Fibroblast of lung (primary cell): ENCODE measurements around the gene NOP14. TPM values are rescaled to one million over a fixed set of nuclear protein-coding genes. Genes with fewer than 3 reads are reported as not detected.
A peak's percentile ranks its signal among the peaks of the same experiment; 100 is the strongest.

Source experiments
- DNase-seq, 2 donors: peaks; one replicate each; pipeline versions ENCODE4 v3.0.0 to v3.0.0-alpha.2; 2010; ENCODE audit warnings: low read depth in 2 of 2
- H2AFZ ChIP-seq: 2 replicates; pipeline ENCODE4 v1.5.1; 2012; ENCODE audit warnings: low read length, control low read depth, inconsistent platforms
- H3K27ac ChIP-seq: 2 replicates; pipeline ENCODE4 v1.5.1; 2011; ENCODE audit warnings: low read length, control low read depth; ENCODE audit not compliant: insufficient read depth
- H3K27me3 ChIP-seq: 2 replicates; pipeline ENCODE4 v1.5.1; 2011; ENCODE audit warnings: mild to moderate bottlenecking, low read length; ENCODE audit not compliant: control insufficient read depth, insufficient read depth
- H3K36me3 ChIP-seq: 2 replicates; pipeline ENCODE4 v1.5.1; 2011; ENCODE audit warnings: low read length; ENCODE audit not compliant: control insufficient read depth, insufficient read depth
- H3K4me1 ChIP-seq: 2 replicates; pipeline ENCODE4 v1.5.1; 2011; ENCODE audit warnings: low read length; ENCODE audit not compliant: control insufficient read depth, insufficient read depth; ENCODE audit errors: extremely low read depth
- H3K4me2 ChIP-seq: 2 replicates; pipeline ENCODE4 v1.5.1; 2011; ENCODE audit warnings: low read length, control low read depth; ENCODE audit not compliant: insufficient read depth; ENCODE audit errors: extremely low read depth
- H3K4me3 ChIP-seq, 4 experiments: fragments of 200-600 bp in 1 of 4; sonication (generic) in 1 of 4; replicated peaks in 1 of 4; 2 replicates each; pipeline ENCODE4 v1.5.1; 2011 to 2016; ENCODE audit warnings: low read length in 4 of 4, low read depth in 3 of 4, mild to moderate bottlenecking in 3 of 4, control low read depth in 2 of 4, inconsistent platforms in 1 of 4, mixed read lengths in 1 of 4; ENCODE audit not compliant: insufficient read depth in 1 of 4; ENCODE audit errors: control extremely low read depth in 1 of 4
- H3K79me2 ChIP-seq: 2 replicates; pipeline ENCODE4 v1.5.1; 2012; ENCODE audit warnings: mild to moderate bottlenecking, low read length, inconsistent platforms; ENCODE audit not compliant: control insufficient read depth, insufficient read depth
- H3K9ac ChIP-seq: 2 replicates; pipeline ENCODE4 v1.5.1; 2011; ENCODE audit warnings: mild to moderate bottlenecking, low read length, control low read depth; ENCODE audit not compliant: insufficient read depth
- H3K9me3 ChIP-seq: 2 replicates; pipeline ENCODE4 v1.5.1; 2012; ENCODE audit warnings: low read depth, low read length; ENCODE audit not compliant: control insufficient read depth, insufficient read depth
- H4K20me1 ChIP-seq: 2 replicates; pipeline ENCODE4 v1.5.1; 2011; ENCODE audit warnings: low read length; ENCODE audit not compliant: control insufficient read depth, insufficient read depth; ENCODE audit errors: extremely low read depth
- EZH2 ChIP-seq: IDR thresholded peaks from 2 replicates; pipeline ENCODE4 v1.5.1; 2012; ENCODE audit warnings: low read length, control low read depth, mild to moderate bottlenecking; ENCODE audit errors: missing control alignments
- polyA plus RNA-seq, 2 donors: library from polyadenylated mRNA; depleted of rRNA in 1 of 2; stranded (reverse) in 1 of 2; unstranded in 1 of 2; fragments of >200 nt; gene quantifications; 2 replicates each; pipeline ENCODE4 v1.2.1, GENCODE V29; 2011 to 2012; ENCODE audit warnings: missing spikeins in 1 of 2
- total RNA-seq: library from RNA; depleted of rRNA; stranded (reverse); fragments of >200 nt; gene quantifications from 2 replicates; pipeline ENCODE4 v1.2.1, GENCODE V29; 2014
- TF ChIP-seq, protein P1 (sequence below), 2 donors: IDR thresholded peaks in 1 of 2; conservative IDR thresholded peaks in 1 of 2; 1 replicate in 1 of 2; 2 replicates in 1 of 2; pipeline ENCODE4 v1.5.1; 2011 to 2012; ENCODE audit warnings: low read length in 2 of 2, control low read depth in 1 of 2, inconsistent platforms in 1 of 2, low read depth in 1 of 2, mild to moderate bottlenecking in 1 of 2

The NOP14 gene
- total and polyA plus RNA-seq, 2 donors (not counting 1 experiment from before 2014, with no cell fraction given), result 13.1 to 16.7 TPM

DNA sequence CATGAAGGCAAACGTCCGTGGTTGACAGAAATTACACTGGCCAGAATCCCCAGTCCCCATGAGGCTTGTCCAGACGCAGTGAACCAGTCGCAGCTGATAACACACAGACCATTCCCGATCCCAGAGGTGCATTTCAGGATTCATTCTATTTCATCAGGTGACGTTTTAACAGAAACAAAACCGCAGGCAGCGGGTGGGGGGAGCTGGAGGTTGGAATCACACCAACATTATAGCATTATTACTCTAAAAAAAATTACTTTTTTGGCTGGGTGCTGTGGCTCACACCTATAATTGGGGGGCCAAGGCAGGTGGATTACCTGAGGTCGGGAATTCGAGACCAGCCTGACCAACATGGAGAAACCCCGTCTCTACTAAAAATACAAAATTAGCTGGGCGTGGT is 25.2 kb downstream of the NOP14 start:
- H3K79me2 ChIP-seq, result peaks cover 26% of the 10 kb centered on the region

DNA sequence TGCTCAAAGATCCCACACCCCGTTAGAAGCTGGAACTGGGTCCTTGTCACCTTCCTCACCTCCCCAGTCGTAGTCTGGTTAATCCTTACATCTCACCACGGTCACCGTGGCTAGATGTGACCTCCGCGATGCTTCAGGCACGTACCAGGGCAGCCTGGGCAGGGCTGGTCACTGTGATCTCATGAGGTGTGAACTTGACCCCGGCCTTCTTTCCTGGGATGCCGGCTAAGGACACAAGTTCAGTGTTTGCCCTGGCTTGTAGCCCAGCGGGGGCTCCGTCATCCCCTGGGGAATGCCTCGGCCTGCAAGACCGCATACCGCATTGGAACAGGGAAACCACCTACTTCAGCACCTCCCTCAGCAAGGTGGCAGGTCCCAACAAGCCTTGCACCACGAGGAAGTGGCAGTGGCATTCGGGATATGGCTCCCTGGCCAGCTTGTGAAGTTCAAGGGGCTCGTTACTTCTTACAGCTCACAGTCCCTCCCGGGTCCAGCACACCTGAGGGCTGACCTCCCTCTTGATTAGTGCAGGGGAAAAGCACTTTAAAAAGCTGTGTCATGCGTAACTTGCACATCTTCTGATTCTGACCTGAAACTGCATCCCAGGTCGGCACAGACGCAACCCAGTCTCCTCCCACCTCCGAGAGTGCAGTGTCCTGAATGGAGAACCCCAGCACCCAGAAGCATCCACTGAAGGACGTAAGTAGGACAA is 25.9 kb downstream of the NOP14 start:
- H3K9ac ChIP-seq, result no peak overlapping the region

More for the DNA sequence above, 25.2 kb downstream of the NOP14 start:
- Histone ChIP-seq H3K4me1 (peaks cover 15% of the 10 kb centered on the region), H3K27me3 (no peaks in the 10 kb centered on the region), H3K9ac (no peak overlapping the region), H3K36me3 (peaks cover 48% of the 10 kb centered on the region), H4K20me1 (no peaks in the 10 kb centered on the region), H3K4me3 (no peak overlapping the region), H3K27ac (no peak overlapping the region), H2AFZ (no peak overlapping the region), H3K4me2 (no peak overlapping the region), H3K9me3 (no peaks in the 10 kb centered on the region)
- DNase-seq, result no peak
- TF ChIP-seq, protein P1, sequence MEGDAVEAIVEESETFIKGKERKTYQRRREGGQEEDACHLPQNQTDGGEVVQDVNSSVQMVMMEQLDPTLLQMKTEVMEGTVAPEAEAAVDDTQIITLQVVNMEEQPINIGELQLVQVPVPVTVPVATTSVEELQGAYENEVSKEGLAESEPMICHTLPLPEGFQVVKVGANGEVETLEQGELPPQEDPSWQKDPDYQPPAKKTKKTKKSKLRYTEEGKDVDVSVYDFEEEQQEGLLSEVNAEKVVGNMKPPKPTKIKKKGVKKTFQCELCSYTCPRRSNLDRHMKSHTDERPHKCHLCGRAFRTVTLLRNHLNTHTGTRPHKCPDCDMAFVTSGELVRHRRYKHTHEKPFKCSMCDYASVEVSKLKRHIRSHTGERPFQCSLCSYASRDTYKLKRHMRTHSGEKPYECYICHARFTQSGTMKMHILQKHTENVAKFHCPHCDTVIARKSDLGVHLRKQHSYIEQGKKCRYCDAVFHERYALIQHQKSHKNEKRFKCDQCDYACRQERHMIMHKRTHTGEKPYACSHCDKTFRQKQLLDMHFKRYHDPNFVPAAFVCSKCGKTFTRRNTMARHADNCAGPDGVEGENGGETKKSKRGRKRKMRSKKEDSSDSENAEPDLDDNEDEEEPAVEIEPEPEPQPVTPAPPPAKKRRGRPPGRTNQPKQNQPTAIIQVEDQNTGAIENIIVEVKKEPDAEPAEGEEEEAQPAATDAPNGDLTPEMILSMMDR (conservative IDR thresholded peaks at IDR 0.05 in 1 of 2, IDR thresholded peaks at IDR 0.05 in 1 of 2; ENCODE audit: low read depth in 1 of 2, low read length in 2 of 2), result no peak
- TF ChIP-seq EZH2, result no peak

DNA sequence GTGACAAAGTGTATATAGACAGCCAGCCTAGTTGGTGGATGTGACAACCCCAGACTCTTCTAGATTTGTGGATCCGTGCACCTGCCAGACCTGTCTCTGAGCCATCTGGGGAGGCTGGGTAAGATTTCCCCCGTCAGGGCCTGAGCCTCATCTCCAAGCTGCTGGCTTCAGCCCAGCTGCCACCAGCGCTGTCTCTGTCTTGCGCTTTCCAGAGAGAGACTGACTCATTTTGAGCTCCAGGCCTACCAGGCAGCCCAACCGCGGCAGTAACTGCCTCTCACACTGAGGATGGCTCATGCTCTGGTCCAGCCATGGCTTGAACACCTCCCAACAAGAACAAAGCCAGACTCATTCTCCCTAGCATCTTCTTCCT is 26.4 kb downstream of the NOP14 start:
- peak; percentile 33 to 85 for DNase-seq

More for the DNA sequence above, 25.9 kb downstream of the NOP14 start:
- no peak overlapping the region for H3K27ac ChIP-seq
- H3K36me3 ChIP-seq, result peaks cover 46% of the 10 kb centered on the region
- no peak overlapping the region for H3K4me3 ChIP-seq
- TF ChIP-seq, protein P1 (conservative IDR thresholded peaks at IDR 0.05 in 1 of 2, IDR thresholded peaks at IDR 0.05 in 1 of 2; ENCODE audit: low read depth in 1 of 2, low read length in 2 of 2), result no peak
- TF ChIP-seq EZH2, result no peak
- no peaks in the 10 kb centered on the region for H3K9me3 ChIP-seq
- no peak overlapping the region for H3K4me2 ChIP-seq
- no peaks in the 10 kb centered on the region for H4K20me1 ChIP-seq
- peaks cover 15% of the 10 kb centered on the region for H3K4me1 ChIP-seq
- peaks cover 29% of the 10 kb centered on the region for H3K79me2 ChIP-seq
- no peaks in the 10 kb centered on the region for H3K27me3 ChIP-seq
- DNase-seq, result peak in 1 of 2 donors; percentile 79
- H2AFZ ChIP-seq, result no peak overlapping the region

More for the DNA sequence above, 26.4 kb downstream of the NOP14 start:
- H2AFZ ChIP-seq, result no peak overlapping the region
- no peak overlapping the region for H3K27ac ChIP-seq
- H3K4me1 ChIP-seq, result peaks cover 15% of the 10 kb centered on the region
- H4K20me1 ChIP-seq, result no peaks in the 10 kb centered on the region
- no peaks in the 10 kb centered on the region for H3K9me3 ChIP-seq
- no peak overlapping the region for H3K4me2 ChIP-seq
- H3K4me3 ChIP-seq, result no peak overlapping the region
- H3K27me3 ChIP-seq, result no peaks in the 10 kb centered on the region
- no peak overlapping the region for H3K9ac ChIP-seq
- H3K79me2 ChIP-seq, result peaks cover 29% of the 10 kb centered on the region
- H3K36me3 ChIP-seq, result peaks cover 47% of the 10 kb centered on the region
- no peak for TF ChIP-seq EZH2
- TF ChIP-seq, protein P1 (conservative IDR thresholded peaks at IDR 0.05 in 1 of 2, IDR thresholded peaks at IDR 0.05 in 1 of 2; ENCODE audit: low read depth in 1 of 2, low read length in 2 of 2), result no peak
